ENCODE results near the gene SLC5A9. TPM values are rescaled to one million over a fixed set of nuclear protein-coding genes. Genes with fewer than 3 reads are reported as not detected.

Gene SLC5A9
- polyA plus RNA-seq, 1 experiment = not detected

DNA sequence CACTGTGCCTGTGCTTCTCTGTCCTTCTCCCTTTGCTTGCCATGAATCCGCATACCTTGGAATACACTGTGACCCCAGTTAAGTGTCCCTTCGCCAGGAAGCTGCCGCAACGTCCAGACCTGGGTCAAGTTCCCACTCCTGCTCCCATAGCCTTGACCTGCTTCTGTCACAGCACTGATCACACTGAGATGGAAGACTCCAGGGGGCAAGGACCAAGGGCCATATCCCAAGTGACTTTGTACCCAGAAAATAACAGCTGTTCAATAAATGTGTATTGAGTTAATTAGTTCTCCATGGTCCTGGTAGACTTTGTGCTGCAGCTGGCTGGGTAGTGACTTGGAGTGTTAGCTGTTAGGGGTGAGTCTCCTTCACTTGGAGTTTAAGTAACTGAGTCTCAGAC lies 25.8 kb downstream of the SLC5A9 start:
- Histone ChIP-seq H3K4me3 (ENCODE audit: low read depth, low read length) (no peak overlapping the region), H3K27me3 (ENCODE audit: control insufficient read depth, insufficient read depth, low read length) (no peaks in the 10 kb centered on the region), H3K36me3 (ENCODE audit: control insufficient read depth, insufficient read depth, low read length) (no peaks in the 10 kb centered on the region)
- ChIA-PET POLR2A (no interaction called here), CTCF (interaction anchor here (1.0 kb wide), 1 partner anchor 13 kb away, joined by 3 read pairs; no protein-coding TSS in a partner anchor)
- TF ChIP-seq, protein P1, sequence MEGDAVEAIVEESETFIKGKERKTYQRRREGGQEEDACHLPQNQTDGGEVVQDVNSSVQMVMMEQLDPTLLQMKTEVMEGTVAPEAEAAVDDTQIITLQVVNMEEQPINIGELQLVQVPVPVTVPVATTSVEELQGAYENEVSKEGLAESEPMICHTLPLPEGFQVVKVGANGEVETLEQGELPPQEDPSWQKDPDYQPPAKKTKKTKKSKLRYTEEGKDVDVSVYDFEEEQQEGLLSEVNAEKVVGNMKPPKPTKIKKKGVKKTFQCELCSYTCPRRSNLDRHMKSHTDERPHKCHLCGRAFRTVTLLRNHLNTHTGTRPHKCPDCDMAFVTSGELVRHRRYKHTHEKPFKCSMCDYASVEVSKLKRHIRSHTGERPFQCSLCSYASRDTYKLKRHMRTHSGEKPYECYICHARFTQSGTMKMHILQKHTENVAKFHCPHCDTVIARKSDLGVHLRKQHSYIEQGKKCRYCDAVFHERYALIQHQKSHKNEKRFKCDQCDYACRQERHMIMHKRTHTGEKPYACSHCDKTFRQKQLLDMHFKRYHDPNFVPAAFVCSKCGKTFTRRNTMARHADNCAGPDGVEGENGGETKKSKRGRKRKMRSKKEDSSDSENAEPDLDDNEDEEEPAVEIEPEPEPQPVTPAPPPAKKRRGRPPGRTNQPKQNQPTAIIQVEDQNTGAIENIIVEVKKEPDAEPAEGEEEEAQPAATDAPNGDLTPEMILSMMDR (IDR thresholded peaks at IDR 0.05; ENCODE audit: insufficient read depth, low read depth, low read length) = no peak
- DNase-seq (ENCODE audit: low read depth) = no peak

DNA sequence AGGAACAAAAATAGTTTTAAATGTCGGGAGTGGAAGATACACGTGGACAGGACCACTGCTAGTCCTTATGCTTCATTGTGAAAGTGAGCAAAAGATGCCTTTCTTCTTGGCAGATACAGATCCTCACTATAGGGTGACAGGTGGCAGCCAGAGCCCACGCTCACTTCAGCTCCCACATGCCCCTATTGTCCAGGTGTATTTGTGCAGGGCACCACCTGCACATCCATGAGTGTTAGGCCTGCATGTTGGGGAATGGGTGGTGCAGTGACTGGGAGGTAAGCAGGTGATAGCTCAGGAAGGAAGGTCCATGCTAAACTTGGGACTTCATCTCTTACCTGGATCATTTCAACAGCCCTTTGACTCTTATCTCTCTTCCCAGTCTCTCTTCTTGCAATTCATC lies 27.4 kb downstream of the SLC5A9 start:
- TF ChIP-seq, protein P1 (IDR thresholded peaks at IDR 0.05; ENCODE audit: insufficient read depth, low read depth, low read length) = no peak

DNA sequence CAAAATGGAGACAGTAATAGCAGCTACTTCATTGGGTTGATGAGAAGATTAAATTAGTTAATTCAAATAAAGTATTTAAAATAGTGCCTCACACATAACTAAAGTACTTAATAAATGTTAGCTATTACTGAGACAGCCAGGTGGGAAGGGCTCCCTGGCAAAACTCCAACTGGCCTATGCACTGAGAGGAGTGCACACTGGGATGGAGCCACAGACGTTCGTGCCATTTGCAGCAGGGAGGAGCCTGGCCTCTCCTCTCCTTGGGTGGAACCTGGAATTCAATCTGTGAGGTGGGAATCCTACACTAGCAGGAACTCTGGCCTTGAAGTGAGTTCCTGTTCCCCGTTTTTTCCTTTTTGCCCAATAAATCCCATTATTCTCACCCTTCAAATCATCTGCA lies 28.1 kb downstream of the SLC5A9 start:
- TF ChIP-seq, protein P1 (IDR thresholded peaks at IDR 0.05; ENCODE audit: insufficient read depth, low read depth, low read length) = no peak
- Histone ChIP-seq H3K4me3 (ENCODE audit: low read depth, low read length) (no peak overlapping the region), H3K36me3 (ENCODE audit: control insufficient read depth, insufficient read depth, low read length) (no peaks in the 10 kb centered on the region), H3K27me3 (ENCODE audit: control insufficient read depth, insufficient read depth, low read length) (no peaks in the 10 kb centered on the region)
- DNase-seq (ENCODE audit: low read depth) = no peak
- CTCF ChIA-PET = no interaction called here
- POLR2A ChIA-PET = no interaction called here

More for the DNA sequence above, 27.4 kb downstream of the SLC5A9 start:
- DNase-seq (ENCODE audit: low read depth) = no peak
- Histone ChIP-seq H3K4me3 (ENCODE audit: low read depth, low read length) (no peak overlapping the region), H3K27me3 (ENCODE audit: control insufficient read depth, insufficient read depth, low read length) (no peaks in the 10 kb centered on the region), H3K36me3 (ENCODE audit: control insufficient read depth, insufficient read depth, low read length) (no peaks in the 10 kb centered on the region)
- POLR2A ChIA-PET = no interaction called here
- CTCF ChIA-PET = interaction anchor here (0.7 to 0.8 kb wide), 2 partner anchors 48 to 248 kb away, joined by 3 read pairs; no protein-coding TSS in a partner anchor

DNA sequence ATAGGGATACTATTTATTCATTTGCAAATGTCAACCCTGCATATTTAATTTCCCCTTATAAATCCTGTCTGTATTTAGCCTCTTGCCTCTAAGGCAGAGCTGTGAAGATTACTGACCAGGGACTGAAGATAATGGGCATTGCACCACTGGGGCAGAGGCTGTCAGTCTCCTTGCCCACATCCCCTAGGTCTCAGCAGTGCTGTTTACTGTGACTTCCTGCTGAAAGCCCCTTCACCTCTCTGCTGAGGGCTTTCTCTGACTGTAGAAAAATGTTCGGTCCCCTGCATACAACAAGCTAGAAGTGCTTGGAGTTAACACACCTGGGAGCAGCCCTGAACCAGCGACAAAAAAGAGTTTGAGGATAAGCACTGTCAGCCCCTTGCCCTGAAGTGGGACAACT lies 28.8 kb downstream of the SLC5A9 start:
- H3K27me3 ChIP-seq (ENCODE audit: control insufficient read depth, insufficient read depth, low read length) = no peaks in the 10 kb centered on the region
- H3K36me3 ChIP-seq (ENCODE audit: control insufficient read depth, insufficient read depth, low read length) = no peaks in the 10 kb centered on the region
- no peak overlapping the region for H3K4me3 ChIP-seq (ENCODE audit: low read depth, low read length)
- TF ChIP-seq, protein P1 (IDR thresholded peaks at IDR 0.05; ENCODE audit: insufficient read depth, low read depth, low read length) = no peak
- DNase-seq (ENCODE audit: low read depth) = no peak
- POLR2A ChIA-PET = no interaction called here
- CTCF ChIA-PET = no interaction called here

DNA sequence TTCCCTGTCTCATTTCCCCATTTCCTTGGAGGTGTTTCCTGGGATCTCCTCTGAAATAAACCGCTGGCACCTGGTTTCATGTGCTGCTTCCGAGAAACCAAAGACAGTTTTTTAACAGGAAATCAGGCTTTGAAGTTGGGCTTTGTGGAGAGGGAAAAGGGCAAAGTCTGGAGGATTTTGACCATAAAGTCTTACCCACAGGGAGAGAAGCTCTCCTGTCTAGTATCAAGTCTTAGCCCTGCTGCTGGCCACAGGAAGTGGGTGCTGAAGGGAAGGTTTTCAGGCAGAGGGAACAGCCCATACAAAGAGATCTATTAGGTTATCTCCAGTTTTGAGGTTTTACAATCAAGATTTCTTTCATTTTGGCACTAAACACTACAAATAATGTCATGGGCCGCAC lies 29.3 kb downstream of the SLC5A9 start:
- Histone ChIP-seq H3K4me3 (ENCODE audit: low read depth, low read length) (no peak overlapping the region), H3K36me3 (ENCODE audit: control insufficient read depth, insufficient read depth, low read length) (no peaks in the 10 kb centered on the region), H3K27me3 (ENCODE audit: control insufficient read depth, insufficient read depth, low read length) (no peaks in the 10 kb centered on the region)
- no peak for DNase-seq (ENCODE audit: low read depth)
- POLR2A ChIA-PET = no interaction called here
- TF ChIP-seq, protein P1 (IDR thresholded peaks at IDR 0.05; ENCODE audit: insufficient read depth, low read depth, low read length) = no peak
- CTCF ChIA-PET = no interaction called here
